Prostate gland (tissue), 2 donors: ENCODE results near the gene WDR64.

Source experiments
- CTCF ChIP-seq, 4 experiments: fragments of 200-600 bp in 2 of 4; fragments of 450-650 bp in 2 of 4; sonication (generic) in 2 of 4; IDR thresholded peaks; 1 replicate in 3 of 4; 2 replicates in 1 of 4; pipeline ENCODE4 v1.5.1; 2016 to 2019; ENCODE audit warnings: antibody characterized with exemption in 4 of 4, mild to moderate bottlenecking in 2 of 4, moderate library complexity in 2 of 4
- POLR2AphosphoS5 ChIP-seq: sonication (generic); formaldehyde crosslinking; IDR thresholded peaks from one replicate; pipeline ENCODE4 v1.6.1; 2017; ENCODE audit warnings: antibody characterized with exemption

- no peak for TF ChIP-seq CTCF (IDR thresholded peaks at IDR 0.05)
- no peak for TF ChIP-seq POLR2AphosphoS5
Measured at GRCh38 chr1:241813768-241814320, 161.8 kb downstream of the WDR64 start.
